Upper lobe of left lung (tissue), 4 donors: ENCODE results near the gene EFCC1.

Experiments used
- POLR2AphosphoS5 ChIP-seq, 2 donors: sonication (generic); formaldehyde crosslinking; IDR thresholded peaks; one replicate each; pipeline ENCODE4 v1.5.1; 2017; ENCODE audit warnings: antibody characterized with exemption in 2 of 2
- TF ChIP-seq, protein P1 (sequence below), 6 experiments: fragments of 450-650 bp in 4 of 6; fragments of 200-600 bp in 2 of 6; sonication (generic) in 2 of 6; IDR thresholded peaks; one replicate each; pipeline ENCODE4 v1.5.1; 2016 to 2019; ENCODE audit warnings: antibody characterized with exemption in 6 of 6

DNA sequence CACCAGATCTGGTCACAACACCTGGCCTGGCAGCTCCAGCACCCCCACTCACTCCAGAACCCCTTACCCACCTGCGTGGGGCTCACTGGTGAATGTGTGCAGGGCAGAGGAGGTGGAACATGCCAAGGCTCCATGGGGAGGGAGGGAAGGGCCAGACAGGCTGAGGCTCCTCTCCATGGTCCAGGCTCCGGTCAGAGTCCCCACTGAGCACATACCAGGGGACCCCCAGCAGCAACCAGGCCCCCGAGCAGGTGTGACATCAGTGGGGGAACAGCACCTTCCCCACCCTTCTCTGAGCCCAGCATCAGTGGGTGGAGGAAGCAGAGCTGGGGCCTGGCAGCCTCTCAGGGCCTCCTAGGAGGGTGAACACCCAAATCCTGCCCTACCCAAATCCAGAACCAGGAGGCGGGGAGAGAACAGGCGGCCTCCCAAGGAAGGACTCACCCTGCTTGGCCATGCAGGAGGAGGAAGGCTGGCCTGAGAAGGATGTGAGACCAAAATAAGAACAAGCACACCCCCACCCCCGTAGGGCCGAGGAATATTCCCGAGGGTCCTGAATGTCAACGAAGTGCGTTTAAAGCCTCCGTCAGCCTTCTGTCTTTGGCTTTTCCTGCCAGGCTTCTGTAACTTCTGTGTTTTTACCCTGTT is 58.3 kb downstream of the EFCC1 start:
- no peak for TF ChIP-seq POLR2AphosphoS5 (IDR thresholded peaks at IDR 0.05)
- TF ChIP-seq, protein P1, sequence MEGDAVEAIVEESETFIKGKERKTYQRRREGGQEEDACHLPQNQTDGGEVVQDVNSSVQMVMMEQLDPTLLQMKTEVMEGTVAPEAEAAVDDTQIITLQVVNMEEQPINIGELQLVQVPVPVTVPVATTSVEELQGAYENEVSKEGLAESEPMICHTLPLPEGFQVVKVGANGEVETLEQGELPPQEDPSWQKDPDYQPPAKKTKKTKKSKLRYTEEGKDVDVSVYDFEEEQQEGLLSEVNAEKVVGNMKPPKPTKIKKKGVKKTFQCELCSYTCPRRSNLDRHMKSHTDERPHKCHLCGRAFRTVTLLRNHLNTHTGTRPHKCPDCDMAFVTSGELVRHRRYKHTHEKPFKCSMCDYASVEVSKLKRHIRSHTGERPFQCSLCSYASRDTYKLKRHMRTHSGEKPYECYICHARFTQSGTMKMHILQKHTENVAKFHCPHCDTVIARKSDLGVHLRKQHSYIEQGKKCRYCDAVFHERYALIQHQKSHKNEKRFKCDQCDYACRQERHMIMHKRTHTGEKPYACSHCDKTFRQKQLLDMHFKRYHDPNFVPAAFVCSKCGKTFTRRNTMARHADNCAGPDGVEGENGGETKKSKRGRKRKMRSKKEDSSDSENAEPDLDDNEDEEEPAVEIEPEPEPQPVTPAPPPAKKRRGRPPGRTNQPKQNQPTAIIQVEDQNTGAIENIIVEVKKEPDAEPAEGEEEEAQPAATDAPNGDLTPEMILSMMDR (IDR thresholded peaks at IDR 0.05), result no peak
